CD4-positive, alpha-beta T cell treated with Interleukin-1 beta for 1 hour (primary cell): ENCODE measurements around the gene LSS.

ENCODE experiments used
- DNase-seq, 2 donors: peaks; one replicate each; pipeline ENCODE4 v3.0.0-alpha.2; 2020 to 2022

LSS gene

DNA sequence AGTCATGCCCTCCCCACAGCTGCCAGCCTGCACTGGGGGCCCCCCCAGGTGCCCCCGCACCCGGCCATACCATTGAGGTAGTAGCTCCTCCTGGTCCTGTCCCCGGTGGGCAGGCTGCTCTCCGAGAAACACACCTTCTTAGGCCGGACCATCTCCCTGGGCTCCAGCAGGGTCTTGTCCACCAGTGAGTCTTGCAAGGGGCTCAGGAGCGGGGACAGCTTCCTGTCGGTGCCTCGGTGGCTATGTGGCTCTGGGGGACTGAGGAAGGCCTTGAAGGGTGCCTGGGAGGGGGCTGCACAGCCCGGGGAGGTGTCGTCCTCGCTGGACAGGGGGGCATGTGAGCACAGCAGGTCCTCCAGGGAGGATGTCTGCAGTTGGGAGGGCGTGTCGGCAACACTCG, 60.3 kb downstream of the LSS start:
- no peak for DNase-seq

DNA sequence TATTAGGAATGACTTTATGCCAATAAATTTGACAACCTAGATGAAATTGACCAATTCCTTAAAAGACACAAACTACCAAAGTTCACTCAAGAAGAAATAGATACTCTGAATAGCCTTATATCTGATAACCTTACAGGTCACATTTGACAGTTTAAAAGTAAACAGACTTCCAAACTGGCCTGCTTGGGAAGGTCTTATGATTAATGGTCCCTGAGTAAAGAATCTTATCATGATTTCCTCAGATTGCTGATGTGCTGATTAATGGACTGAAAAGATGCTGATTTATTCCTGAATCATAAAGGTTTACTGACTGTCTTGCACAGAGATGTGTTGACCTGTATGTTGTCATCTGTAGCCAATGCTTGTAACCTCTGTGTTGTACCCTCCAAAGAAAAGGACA, 63.5 kb downstream of the LSS start:
- no peak for DNase-seq

DNA sequence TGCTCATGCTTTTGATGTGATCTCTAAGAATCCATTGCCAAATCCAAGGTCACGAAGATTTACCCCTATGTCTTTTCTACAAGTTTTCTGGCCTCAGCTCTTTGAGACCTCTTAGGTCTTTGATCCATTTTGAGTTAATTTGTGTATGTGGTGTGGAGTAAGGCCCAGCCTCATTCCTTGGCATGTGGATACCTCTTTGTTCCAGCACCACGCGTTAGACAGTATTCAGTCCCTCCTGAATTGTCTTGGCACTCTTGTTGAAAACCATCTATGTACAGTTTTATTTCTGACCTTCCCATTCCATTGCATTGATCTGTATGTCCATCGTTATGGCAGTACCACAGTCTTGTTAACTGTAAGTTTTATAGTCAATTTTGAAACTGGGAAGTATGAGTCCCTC, 65.2 kb downstream of the LSS start:
- DNase-seq = no peak

DNA sequence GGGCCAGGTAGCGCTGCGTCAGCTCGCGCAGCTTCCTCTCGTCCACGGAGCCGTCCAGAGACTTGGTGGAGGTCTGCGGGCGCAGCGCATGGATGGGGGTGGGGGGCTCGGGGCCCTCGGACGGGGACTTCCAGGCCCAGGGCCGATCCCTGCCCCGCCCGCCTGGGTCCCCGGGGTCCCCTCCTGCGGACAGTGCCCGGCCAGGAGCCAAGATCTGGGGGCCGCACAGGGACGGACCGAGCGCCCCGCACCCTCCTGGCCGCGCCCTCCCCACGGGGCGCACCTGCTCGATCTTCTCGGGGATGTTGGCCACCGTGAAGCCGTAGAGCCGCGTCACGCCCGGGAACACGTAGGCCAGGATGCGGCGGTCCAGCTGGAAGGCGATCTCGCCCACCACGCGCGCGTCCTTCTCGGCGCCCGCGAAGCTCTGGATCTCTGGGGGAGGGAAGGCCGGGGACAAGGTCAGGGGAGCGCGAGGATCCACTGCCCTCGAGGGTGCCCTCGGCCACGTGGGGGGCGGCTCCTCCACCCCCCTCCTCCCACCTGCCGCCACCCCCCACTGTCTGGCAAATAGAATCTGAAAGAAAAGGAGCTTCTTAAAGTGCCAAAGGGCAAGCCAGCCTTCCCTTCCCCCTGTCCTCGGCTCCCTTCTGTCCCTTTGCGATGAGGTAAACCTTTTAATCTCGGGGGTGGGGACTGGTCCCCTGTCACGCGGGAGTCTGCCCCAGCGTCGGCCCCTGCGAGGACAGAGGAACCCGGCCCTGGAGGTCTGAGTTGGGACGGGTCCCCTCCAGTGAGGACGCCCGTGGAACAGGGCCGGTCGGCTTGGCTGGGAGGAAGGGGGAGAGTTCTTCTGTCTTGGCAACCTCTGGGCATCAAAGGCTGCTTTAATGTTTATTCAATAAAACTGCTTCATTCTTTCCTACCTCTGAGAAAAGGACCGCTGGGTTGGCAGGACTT, 66.7 kb downstream of the LSS start:
- DNase-seq = no peak

DNA sequence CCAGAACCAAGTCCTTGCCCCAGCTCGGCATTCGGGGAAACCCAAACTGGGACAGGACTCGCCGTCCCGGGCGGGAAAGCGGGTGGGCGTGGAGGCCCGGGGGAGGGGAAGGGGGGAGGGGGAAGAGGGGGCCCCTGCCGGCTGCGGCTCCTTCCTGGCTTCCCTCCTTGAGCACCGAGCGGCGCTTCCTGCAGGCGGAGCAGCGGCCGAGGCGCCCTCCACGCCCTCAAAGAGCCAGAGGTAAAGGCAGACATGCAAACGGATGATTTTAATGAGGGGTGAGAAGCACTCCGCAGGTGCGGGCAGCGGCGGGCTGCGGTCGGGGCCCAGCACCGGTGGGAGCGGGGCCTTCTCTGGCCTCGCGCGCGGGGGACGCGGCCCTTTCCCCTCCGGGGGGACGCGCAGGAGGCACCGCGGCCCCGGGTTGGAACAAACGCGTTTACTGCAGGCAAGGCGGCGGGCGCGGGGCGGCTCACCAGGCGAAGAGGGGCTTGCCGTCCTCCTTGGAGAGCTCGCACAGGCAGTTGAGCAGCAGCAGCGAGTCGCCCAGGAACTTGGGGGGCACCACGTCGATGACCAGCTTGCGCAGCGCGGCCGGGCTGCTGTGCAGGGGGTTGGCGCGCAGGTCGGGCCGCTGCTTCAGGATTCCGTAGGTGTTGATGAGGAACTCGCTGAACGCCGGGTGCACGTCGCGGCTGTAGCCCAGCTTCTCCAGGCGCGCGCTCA, 67.5 kb downstream of the LSS start:
- no peak for DNase-seq

DNA sequence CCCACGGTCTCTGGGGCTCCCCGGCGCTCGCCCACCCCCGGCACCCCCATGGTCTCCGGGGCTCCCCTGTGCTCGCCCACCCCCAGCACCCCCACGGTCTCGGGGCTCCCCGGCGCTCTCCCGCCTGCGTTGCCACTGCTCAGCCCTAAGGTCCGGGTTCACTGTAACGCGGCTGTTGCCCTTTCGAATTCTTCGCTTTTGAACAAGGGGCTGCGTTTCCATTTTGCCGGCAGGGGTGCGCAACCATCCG, 68.0 kb downstream of the LSS start:
- no peak for DNase-seq

DNA sequence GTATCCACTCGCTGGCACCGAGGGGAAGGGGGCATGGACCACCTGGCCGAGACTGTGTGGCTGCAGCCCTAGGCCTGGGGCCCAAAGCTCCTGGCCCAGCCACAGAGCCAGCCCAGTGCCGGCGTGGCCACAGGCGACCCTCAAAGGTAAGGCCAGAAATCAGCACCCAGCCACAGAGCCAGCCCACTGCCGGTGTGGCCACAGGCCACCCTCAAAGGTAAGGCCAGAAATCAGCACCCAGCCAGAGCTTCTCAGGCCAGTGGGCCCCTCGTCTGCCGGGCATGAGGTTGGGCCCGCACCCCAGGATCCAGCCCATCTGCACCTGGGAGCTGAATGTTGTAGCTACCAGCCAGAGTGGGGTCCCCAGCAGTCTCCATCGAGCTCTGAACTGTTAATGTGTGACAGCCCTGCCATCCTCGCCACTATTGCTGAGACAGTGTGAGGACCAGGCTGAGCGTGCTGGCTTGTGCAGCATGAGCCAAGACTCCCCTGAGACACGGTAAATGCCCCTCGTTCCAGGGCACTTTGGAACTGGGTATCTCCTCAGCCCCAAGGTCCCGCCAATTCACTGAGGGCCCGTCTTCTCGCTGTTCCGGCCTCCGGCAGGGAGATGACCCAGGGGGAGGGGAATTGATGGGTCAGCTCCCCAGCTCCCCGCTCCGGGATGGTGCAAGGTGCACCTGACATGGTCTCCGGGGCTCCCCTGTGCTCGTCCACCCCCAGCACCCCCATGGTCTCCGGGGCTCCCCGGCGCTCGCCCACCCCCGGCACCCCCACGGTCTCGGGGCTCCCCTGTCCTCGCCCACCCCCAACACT, 68.5 kb downstream of the LSS start:
- DNase-seq = no peak

DNA sequence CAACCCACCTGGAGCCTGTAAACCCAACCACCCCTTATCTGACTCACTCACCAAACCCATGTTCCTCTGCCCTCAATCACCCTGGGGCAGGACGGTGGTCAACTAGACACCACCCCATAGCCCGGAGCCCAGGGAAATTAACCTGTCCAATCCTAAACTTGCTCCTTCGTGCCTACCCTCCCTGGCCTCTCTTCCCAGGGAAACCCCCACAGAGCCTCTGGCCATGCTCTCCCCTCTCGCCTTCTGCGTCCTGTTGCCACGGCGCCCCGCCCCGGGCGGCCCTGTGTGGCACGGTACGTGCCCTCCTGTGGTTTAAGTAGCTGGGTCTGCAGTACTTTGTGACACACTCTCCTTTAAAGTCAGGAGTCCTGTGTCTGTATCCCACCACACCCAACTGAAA, 69.2 kb downstream of the LSS start:
- no peak for DNase-seq

DNA sequence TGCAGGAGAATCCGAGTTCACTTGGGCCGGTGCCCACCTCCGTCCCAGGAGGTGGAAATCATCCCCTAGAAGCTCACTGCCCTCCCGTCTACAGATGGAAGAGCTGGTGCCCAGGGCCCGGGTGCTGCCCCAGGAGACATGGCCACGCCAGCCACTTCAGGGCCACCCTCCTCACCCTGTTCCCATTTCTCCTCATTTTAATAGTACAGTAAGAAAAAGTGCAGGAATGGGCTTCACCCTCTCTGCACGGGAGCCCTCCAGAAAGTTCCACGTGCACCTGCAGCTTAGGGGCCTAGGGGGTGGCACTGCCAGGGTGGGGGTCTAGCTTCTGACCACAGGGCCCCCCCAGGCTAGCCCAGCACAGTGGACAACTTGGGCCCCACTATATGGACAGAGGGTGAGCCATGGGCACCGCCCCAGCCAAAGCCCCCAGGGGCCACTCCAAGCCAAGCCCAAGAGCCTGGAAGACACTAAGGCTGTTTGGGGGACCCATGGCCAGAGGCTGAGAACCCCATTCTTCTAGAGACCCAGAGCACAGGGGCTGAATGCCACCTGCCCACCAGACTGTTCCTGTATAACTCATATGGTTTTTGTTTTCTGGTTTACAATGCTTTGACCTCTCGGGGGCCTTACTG, 69.8 kb downstream of the LSS start:
- DNase-seq = no peak

DNA sequence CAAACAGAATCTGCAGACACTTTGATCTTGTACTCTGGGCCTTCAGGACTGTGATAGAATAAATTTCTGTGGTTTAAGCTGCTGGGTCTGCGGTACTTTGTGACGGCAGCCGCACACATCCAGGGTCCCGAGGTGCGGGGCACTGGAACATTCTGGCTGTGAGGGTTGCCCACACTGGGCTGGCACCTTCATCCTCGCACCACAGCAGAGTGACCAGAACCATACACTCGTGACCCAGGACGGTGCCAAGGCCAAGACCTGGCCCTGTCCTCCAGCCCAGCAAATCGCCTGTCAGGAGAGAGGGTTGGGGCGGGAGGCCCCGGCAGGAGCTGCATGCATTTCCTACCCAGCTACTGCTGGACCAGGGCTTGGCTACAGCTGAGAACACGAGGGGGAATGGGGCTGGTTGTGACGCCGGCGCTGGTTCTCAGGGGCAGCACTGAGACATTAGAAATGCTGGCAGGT, 70.6 kb downstream of the LSS start:
- DNase-seq = no peak

DNA sequence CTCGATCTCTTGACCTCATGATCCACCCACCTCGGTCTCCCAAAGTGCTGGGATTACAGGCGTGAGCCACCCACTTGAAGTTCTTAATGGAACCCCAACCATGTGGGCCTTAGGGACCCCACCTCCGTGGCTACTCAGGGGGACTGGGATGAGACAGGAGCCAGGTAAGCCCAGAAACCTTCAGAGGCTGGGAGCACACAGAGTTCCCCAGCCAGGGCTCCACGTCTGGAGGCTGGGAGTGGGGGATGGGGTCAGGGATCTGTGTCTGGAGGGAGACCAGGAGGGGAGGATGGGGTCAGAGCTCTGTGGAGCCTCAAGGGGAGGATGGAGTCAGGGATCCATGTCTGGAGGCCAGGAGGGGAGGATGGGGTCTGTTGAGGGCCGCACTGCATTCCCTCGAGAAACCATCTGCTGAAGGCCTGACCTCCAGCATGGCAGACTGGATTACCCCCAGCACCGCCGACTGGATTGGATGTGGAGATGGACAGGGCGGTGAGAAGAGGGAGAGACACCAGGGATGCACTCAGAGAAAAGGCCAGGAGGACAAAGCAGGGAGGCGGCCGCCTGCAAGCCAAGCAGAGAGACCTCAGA, 71.1 kb downstream of the LSS start:
- no peak for DNase-seq

DNA sequence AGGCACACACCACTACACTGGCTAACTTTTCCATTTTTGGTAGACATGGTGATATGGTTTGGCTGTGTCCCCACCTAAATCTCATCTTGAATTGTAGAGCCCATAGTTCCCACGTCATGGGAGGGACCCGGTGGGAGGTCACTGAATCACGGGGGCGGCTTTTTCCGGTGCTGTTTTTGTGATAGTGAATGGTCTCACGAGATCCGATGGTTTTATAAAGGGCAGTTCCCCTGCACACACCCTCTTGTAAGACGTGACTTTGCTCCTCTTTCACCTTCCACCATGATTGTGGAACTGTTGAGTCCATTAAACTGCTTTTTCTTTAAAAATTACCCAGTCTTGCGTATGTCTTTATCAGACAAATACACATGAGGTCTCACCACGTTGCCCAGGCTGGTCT, 71.9 kb downstream of the LSS start:
- no peak for DNase-seq

DNA sequence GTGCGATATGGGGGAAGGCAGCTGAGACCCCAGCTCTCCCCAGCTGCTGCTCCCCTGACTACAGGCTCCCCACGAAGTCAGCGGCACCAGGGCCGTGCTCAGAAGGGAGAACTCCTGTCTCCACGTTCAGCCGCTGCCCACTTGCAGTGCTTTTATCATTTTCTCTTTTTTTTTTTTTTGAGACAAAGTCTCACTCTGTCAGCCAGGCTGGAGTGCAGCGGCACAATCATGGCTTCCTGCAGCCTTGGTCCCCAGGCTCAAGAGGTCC, 72.3 kb downstream of the LSS start:
- DNase-seq = no peak

DNA sequence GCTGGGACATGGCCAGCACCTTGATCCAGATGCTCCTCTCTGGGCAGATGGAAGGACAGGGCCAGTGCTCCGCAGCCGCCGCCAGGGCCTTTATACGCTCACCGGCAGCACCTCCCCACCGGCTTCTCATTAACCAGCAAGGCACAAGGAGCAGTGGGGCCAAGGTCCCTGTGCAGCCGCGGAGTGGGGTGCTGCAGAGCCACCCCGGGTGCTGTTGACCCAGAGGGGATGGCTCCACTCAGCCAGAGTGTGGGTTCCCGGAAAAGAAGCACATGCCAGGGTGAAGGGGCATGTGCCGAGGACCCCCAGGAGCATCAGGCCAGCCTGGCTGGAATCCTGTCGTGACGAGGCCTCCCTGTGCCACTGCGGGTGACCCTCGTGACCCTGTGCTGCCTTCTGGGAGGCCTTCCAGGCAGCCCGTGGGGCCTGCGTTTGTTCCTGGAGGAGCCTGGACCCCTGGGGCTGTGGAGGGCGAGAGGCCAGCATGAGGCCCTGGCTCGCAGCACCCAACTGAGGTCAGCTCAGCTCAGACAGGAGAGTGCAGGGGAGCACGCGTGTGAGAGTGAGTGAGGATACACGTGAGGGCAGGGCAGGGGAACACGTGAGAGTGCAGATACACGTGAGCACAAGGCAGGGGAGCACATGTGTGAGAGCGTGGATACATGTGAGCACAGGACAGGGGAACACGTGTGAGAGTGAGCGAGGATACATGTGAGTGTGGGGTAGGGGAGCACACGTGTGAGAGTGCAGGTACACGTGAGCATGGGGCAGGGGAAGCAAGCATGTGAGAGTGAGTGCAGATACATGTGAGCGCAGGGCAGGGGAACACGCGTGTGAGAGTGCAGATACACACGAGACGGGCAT, 72.8 kb downstream of the LSS start, which contains the start of gene FTCD:
Gene FTCD, minus strand, starts transcription at position 66 of the 864 bp plus-strand sequence. Its CDS starts 56 bp downstream, at position 10.
- no peak for DNase-seq

DNA sequence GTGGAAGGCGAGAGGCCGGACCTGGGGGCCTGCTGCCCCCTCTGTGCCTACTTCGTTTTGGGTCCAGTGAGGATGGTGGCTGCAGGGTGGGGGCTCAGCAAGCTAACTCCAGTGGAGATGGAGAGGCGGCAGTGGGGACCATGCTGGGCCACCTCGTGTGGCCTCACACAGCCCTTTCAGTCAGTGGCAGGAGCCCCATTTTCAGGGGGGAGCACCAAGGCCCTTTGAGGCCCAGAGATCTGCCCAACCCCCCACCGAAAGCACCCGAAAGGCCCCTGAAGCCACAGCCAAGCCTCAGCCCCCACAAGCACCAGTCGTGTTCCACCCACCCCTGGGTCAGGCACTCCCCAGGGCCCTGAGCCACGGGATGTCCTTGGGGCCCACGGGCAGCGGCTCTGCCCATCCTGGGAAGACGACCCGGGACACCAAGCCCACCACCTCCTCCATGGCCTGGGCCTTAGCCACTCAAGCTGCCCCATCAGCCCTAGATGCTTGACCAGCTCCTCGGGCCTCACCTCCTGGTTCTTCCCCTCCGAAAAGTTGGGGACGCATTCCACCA, 73.5 kb downstream of the LSS start:
- no peak for DNase-seq

DNA sequence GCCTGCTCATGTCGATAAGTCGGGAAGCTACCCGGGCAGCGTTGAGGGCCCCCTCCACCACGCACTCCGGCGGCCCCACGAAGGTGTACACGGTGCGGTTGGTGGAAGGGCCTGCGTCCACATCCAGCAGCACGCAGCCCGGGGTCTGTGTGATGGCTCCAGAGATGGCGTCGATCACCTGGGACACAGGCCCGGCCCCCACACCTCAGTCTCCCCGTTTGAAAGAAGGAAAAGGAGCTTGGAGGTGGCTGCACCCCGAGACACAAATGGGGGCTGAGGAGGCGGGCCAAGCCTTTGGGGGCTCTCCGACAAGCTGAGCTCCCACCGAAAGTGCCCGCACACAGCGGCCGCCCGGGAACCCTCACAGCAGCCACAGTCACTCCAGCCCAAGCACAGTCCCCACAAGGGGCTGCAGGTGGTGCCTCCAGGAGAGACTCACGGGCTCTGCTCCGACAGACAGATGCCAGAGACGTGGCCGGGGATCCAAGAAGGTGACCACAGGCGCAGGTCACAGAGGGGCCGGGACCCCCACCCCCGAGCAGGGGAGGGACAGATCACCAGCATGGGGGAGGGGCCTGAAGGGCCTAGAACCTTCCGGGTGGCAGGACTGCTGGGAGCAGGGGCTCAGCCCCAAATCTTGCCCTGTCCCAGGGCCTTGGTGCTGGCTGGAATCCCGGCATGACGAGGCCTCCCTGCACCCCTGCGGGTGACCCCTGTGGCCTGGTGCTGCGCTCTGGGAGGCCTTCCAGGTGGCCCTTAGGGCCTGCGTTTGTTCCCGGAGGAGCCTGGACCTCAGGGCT, 74.2 kb downstream of the LSS start:
- no peak for DNase-seq

DNA sequence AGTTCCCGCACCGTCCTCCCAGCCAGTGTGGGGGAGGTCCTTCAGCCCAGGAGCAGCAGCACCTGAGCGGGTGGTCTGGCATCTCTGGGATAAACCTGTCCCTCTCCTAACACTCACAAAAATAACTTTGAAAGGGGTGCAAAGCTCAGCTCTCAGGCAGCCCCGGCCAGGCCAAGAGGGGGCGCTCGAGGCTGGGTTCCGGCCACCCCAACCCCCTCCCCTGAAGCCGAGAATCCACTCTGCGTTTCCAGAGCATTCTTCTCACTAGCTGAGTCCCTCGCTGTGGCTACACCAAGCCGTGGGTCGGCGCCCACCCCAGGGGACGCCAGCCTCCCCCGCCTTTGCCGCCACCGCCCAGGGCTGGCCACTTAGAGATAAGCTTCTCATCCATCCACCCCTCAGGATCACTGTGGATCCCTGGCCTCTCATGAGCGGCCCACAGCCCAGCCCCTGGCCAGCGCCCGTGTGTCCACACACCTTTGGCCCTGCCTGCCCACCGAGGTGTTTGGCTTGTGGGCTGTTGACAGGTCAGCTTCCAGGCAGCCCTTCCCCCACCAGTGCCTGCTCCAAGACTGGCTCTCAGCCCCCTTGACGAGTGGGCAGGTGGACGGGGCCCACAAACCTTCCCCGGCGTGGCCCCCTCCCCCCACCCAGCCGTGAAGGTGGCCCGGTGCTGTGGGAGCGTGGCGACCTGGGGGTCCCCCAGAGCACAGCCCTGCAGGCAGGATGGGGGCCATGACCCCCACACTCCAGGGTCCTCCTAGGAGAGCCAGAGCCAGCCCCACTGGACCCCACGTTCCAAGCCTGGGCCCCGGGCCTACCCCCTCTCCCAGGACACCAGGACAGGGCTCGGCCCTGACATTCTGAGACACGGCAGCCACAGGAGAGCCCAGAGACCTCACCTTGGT, 75.1 kb downstream of the LSS start:
- peak; percentile 25 to 45 for DNase-seq

DNA sequence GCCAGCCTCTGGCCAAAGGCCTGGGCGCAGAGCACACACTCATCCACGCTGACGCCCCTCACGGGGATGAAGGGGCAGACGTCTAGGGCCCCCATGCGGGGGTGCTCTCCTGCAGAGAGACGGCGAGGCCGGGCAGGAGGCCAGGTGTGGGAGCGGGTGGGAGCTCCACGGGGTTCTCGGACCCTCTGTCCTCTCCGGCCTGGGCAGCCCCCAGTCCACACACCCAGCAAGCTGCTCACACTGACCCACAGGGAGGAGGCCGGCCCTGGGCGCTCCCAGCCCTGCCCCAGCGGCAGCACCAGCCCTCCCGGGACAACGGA, 75.7 kb downstream of the LSS start:
- no peak for DNase-seq
